ENCODE data around the gene PDE1C.
"Not testable (repeated sequence)": the region's sequence is repeated elsewhere in the genome, so short reads cannot be mapped to it uniquely, and the experiment has no call there.

PDE1C gene

GRCh38 chr7:31835471-31835870, 234.7 kb downstream of the PDE1C start:
- Histone ChIP-seq H4K91ac (ENCODE audit: low read length) (no peak overlapping the region), H2BK5ac (ENCODE audit: low read depth, low read length, poor library complexity, severe bottlenecking) (no peak overlapping the region), H3K4me2 (ENCODE audit: low read length, poor library complexity, severe bottlenecking) (no peak overlapping the region), H3K4me1 (ENCODE audit: control insufficient read depth, insufficient read depth, low read depth, low read length) (no peaks in the 10 kb centered on the region), H3K23ac (ENCODE audit: low read length in 2 of 2) (no peak overlapping the region), H3K4me3 (ENCODE audit: insufficient read depth in 1 of 2, low read depth in 1 of 2, low read length in 2 of 2) (no peak overlapping the region), H2AFZ (ENCODE audit: low read depth, low read length) (no peak overlapping the region), H4K8ac (ENCODE audit: low read length) (no peak overlapping the region), H3K18ac (ENCODE audit: low read depth in 1 of 2, low read length in 2 of 2) (no peak overlapping the region), H3K79me1 (replicated peaks; ENCODE audit: low read length, poor library complexity, severe bottlenecking) (peaks cover 4% of the 10 kb centered on the region), H2BK15ac (ENCODE audit: low read depth, poor library complexity, severe bottlenecking) (no peak overlapping the region), H3K9ac (ENCODE audit: low read length) (no peak overlapping the region), H3K9me3 (ENCODE audit: control insufficient read depth, low read length) (no peaks in the 10 kb centered on the region), H3K27ac (ENCODE audit: low read length, poor library complexity, severe bottlenecking) (no peak overlapping the region), H2BK12ac (ENCODE audit: low read length in 2 of 2) (no peak overlapping the region), H3K4ac (ENCODE audit: low read depth in 1 of 2, low read length in 2 of 2) (no peak overlapping the region), H2BK120ac (ENCODE audit: low read depth, low read length) (no peak overlapping the region), H2AK5ac (ENCODE audit: low read length, severe bottlenecking) (no peak overlapping the region), H3K36me3 (ENCODE audit: control insufficient read depth in 1 of 2, insufficient read depth in 2 of 2, low read depth in 1 of 2, low read length in 2 of 2) (peaks cover 0 to 6% of the 10 kb centered on the region in 2 experiments), H3K27me3 (ENCODE audit: control insufficient read depth in 1 of 2, insufficient read depth in 1 of 2, low read length in 2 of 2) (no peaks in the 10 kb centered on the region), H3K14ac (ENCODE audit: low read length in 2 of 2) (no peak overlapping the region)
- no peak for DNase-seq
- WGBS: no CpG with 5 or more reads among the region's 4 CpGs

DNA sequence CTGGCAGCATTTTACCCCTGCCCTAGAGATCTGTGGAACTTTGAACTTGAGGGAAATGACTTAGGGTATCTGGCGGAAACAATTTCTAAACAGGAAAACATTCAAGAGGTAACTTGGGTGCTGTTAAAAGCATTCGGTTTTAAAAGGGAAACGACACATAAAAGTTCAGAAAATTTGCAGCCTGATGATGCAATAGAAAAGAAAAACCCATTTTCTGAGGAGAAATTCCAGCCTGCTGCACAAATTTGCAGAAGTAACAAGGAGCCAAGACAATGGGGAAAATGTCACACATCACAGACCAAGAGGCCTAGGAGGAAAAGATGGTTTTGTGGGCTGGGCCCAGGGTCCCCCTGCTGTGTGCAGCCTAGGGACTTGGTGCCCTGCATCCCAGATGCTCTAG, 236.6 kb downstream of the PDE1C start:
- 66% methylated on average over 3 of the region's 3 CpGs for WGBS

GRCh38 chr7:31828520-31828919, 241.7 kb downstream of the PDE1C start:
- Histone ChIP-seq H2AK5ac (ENCODE audit: low read length, severe bottlenecking) (no peak overlapping the region), H3K36me3 (ENCODE audit: control insufficient read depth in 1 of 2, insufficient read depth in 2 of 2, low read depth in 1 of 2, low read length in 2 of 2) (peaks cover 10 to 15% of the 10 kb centered on the region in 2 experiments), H4K91ac (ENCODE audit: low read length) (no peak overlapping the region), H2BK5ac (ENCODE audit: low read depth, low read length, poor library complexity, severe bottlenecking) (no peak overlapping the region), H3K18ac (ENCODE audit: low read depth in 1 of 2, low read length in 2 of 2) (no peak overlapping the region), H3K4me2 (ENCODE audit: low read length, poor library complexity, severe bottlenecking) (no peak overlapping the region), H3K4me1 (ENCODE audit: control insufficient read depth, insufficient read depth, low read depth, low read length) (no peaks in the 10 kb centered on the region), H3K4me3 (ENCODE audit: insufficient read depth in 1 of 2, low read depth in 1 of 2, low read length in 2 of 2) (no peak overlapping the region), H2AFZ (ENCODE audit: low read depth, low read length) (no peak overlapping the region), H2BK15ac (ENCODE audit: low read depth, poor library complexity, severe bottlenecking) (no peak overlapping the region), H2BK12ac (ENCODE audit: low read length in 2 of 2) (no peak overlapping the region), H3K27me3 (ENCODE audit: control insufficient read depth in 1 of 2, insufficient read depth in 1 of 2, low read length in 2 of 2) (no peaks in the 10 kb centered on the region), H4K8ac (ENCODE audit: low read length) (no peak overlapping the region), H3K14ac (ENCODE audit: low read length in 2 of 2) (no peak overlapping the region), H3K79me1 (replicated peaks; ENCODE audit: low read length, poor library complexity, severe bottlenecking) (peaks cover 2% of the 10 kb centered on the region), H3K9me3 (ENCODE audit: control insufficient read depth, low read length) (no peaks in the 10 kb centered on the region), H3K9ac (ENCODE audit: low read length) (no peak overlapping the region), H3K23ac (ENCODE audit: low read length in 2 of 2) (no peak overlapping the region), H3K27ac (ENCODE audit: low read length, poor library complexity, severe bottlenecking) (no peak overlapping the region), H2BK120ac (ENCODE audit: low read depth, low read length) (no peak overlapping the region), H3K4ac (ENCODE audit: low read depth in 1 of 2, low read length in 2 of 2) (no peak overlapping the region)
- DNase-seq: no peak

More for the DNA sequence above, 236.6 kb downstream of the PDE1C start:
- H2AFZ ChIP-seq (ENCODE audit: low read depth, low read length); H3K4ac ChIP-seq (ENCODE audit: low read depth in 1 of 2, low read length in 2 of 2); H2BK5ac ChIP-seq (ENCODE audit: low read depth, low read length, poor library complexity, severe bottlenecking); H2BK12ac ChIP-seq (ENCODE audit: low read length in 2 of 2); H4K8ac ChIP-seq (ENCODE audit: low read length); DNase-seq; H3K9me3 ChIP-seq (ENCODE audit: control insufficient read depth, low read length); H3K4me2 ChIP-seq (ENCODE audit: low read length, poor library complexity, severe bottlenecking); H3K14ac ChIP-seq (ENCODE audit: low read length in 2 of 2); H3K18ac ChIP-seq (ENCODE audit: low read depth in 1 of 2, low read length in 2 of 2); H3K4me3 ChIP-seq (ENCODE audit: insufficient read depth in 1 of 2, low read depth in 1 of 2, low read length in 2 of 2); H2AK5ac ChIP-seq (ENCODE audit: low read length, severe bottlenecking); H3K36me3 ChIP-seq (ENCODE audit: control insufficient read depth in 1 of 2, insufficient read depth in 2 of 2, low read depth in 1 of 2, low read length in 2 of 2); H3K4me1 ChIP-seq (ENCODE audit: control insufficient read depth, insufficient read depth, low read depth, low read length); H3K9ac ChIP-seq (ENCODE audit: low read length); H2BK120ac ChIP-seq (ENCODE audit: low read depth, low read length); H2BK15ac ChIP-seq (ENCODE audit: low read depth, poor library complexity, severe bottlenecking); H3K27ac ChIP-seq (ENCODE audit: low read length, poor library complexity, severe bottlenecking); H3K23ac ChIP-seq (ENCODE audit: low read length in 2 of 2); H4K91ac ChIP-seq (ENCODE audit: low read length); H3K27me3 ChIP-seq (ENCODE audit: control insufficient read depth in 1 of 2, insufficient read depth in 1 of 2, low read length in 2 of 2); H3K79me1 ChIP-seq (replicated peaks; ENCODE audit: low read length, poor library complexity, severe bottlenecking): not testable (repeated sequence)

GRCh38 chr7:31825576-31825975, 244.6 kb downstream of the PDE1C start:
- Histone ChIP-seq H3K23ac (ENCODE audit: low read length in 2 of 2) (no peak overlapping the region), H2AK5ac (ENCODE audit: low read length, severe bottlenecking) (no peak overlapping the region), H2BK5ac (ENCODE audit: low read depth, low read length, poor library complexity, severe bottlenecking) (no peak overlapping the region), H3K4ac (ENCODE audit: low read depth in 1 of 2, low read length in 2 of 2) (no peak overlapping the region), H4K91ac (ENCODE audit: low read length) (no peak overlapping the region), H3K9ac (ENCODE audit: low read length) (no peak overlapping the region), H2AFZ (ENCODE audit: low read depth, low read length) (no peak overlapping the region), H3K9me3 (ENCODE audit: control insufficient read depth, low read length) (no peaks in the 10 kb centered on the region), H3K14ac (ENCODE audit: low read length in 2 of 2) (no peak overlapping the region), H3K36me3 (ENCODE audit: control insufficient read depth in 1 of 2, insufficient read depth in 2 of 2, low read depth in 1 of 2, low read length in 2 of 2) (peaks cover 20 to 35% of the 10 kb centered on the region in 2 experiments), H3K79me1 (replicated peaks; ENCODE audit: low read length, poor library complexity, severe bottlenecking) (peaks cover 2% of the 10 kb centered on the region), H4K8ac (ENCODE audit: low read length) (no peak overlapping the region), H2BK120ac (ENCODE audit: low read depth, low read length) (no peak overlapping the region), H3K27ac (ENCODE audit: low read length, poor library complexity, severe bottlenecking) (no peak overlapping the region), H3K4me1 (ENCODE audit: control insufficient read depth, insufficient read depth, low read depth, low read length) (no peaks in the 10 kb centered on the region), H3K18ac (ENCODE audit: low read depth in 1 of 2, low read length in 2 of 2) (no peak overlapping the region), H2BK15ac (ENCODE audit: low read depth, poor library complexity, severe bottlenecking) (no peak overlapping the region), H3K27me3 (ENCODE audit: control insufficient read depth in 1 of 2, insufficient read depth in 1 of 2, low read length in 2 of 2) (no peaks in the 10 kb centered on the region), H3K4me3 (ENCODE audit: insufficient read depth in 1 of 2, low read depth in 1 of 2, low read length in 2 of 2) (no peak overlapping the region), H2BK12ac (ENCODE audit: low read length in 2 of 2) (no peak overlapping the region), H3K4me2 (ENCODE audit: low read length, poor library complexity, severe bottlenecking) (no peak overlapping the region)
- no peak for DNase-seq

All from mesenchymal stem cell (in vitro differentiated cells and primary cell).